ENCODE measurements around the gene FSIP1. TPM values are rescaled to one million over a fixed set of nuclear protein-coding genes. Genes with fewer than 3 reads are reported as not detected.
A peak's percentile ranks its signal among the peaks of the same experiment; 100 is the strongest.

The FSIP1 gene
- total and polyA plus RNA-seq, 12 donors: 0.15 to 4.4 (median 0.89) TPM

DNA sequence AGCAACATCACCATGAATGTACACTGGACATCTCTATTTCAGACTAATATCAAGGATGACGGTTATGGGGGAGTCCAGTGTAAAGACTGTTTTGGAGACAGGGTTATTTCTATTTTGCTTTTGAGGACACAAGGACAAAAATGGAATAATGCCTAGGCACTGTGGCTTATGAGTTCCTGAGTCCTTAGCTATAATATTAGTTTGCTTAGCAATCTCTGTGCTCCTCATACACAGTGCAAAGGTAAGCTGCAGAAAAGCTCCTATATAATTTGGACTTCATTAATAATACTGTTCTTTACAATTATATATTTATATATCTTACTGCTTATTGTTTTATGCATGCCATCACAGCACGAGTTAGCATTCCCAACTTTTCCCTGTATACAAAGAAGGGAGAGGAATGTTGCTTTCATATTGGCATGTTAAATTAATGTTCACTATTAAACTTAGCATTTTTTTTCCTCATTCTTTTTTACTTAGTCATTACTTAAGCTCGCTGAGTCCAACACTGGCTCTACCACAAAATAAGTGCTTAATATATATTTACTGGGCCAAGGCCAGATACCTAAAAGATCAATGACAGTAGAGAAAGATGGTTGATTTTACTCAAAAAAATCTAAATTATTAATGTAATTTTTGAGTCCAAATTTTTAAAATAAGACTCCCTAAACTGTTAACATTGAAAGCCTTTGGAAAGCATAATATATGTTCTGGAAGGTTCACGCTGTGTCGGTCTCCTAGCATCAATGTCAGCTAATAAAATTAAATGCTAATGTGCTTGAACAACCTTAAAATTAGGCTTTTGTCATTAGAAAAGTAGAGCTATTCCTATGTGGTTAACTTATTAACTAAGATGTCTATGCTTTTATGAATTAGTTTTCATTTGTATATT, 187.9 kb downstream of the FSIP1 start:
- intact Hi-C loops (cut with DNase I): no loop called here

DNA sequence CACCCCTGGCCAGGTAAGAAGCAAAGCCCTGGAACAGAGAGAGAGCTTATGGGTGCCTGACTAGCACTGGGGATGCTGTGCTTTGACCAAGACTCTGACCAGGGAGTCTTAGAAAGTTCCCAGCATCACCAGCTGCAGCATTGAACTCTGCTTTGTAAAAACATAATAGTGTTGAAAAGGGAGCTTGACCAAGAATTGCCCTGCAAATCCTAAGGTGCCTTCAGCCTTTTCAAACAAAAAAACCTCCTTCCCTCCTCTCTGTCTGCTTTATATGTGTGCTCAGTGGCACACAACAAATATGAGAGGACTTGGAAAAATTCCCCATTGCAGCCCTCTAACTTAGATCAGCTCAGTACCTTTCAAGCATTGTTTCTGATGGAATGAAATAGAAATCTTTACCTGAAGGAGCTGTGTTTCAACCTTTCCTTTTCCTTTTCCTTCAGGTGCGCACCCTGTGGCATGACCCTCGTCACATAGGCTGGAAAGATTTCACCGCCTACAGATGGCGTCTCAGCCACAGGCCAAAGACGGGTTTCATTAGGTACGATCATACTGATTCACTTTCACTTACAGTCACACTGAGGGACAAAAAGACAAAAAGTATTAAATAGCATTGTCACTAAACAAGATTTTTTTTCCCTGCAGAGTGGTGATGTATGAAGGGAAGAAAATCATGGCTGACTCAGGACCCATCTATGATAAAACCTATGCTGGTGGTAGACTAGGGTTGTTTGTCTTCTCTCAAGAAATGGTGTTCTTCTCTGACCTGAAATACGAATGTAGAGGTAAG, 188.8 kb downstream of the FSIP1 start:
- Histone ChIP-seq H3K4me1 (peaks cover 0 to 7% (median 0%) of the 10 kb centered on the region in 9 donors), H3K36me3 (peaks cover 0 to 85% (median 61%) of the 10 kb centered on the region in 9 donors), H3K9me3 (no peaks in the 10 kb centered on the region), H3K27ac (no peak overlapping the region), H3K4me3 (no peak overlapping the region), H3K27me3 (no peaks in the 10 kb centered on the region)
- whole genome bisulfite sequencing, 2 donors: 90 to 92% methylated on average over 7 of the region's 7 CpGs
- intact Hi-C loops (cut with DNase I): no loop called here
- no peak for ATAC-seq
- no peak for DNase-seq
- TF ChIP-seq, protein P1, sequence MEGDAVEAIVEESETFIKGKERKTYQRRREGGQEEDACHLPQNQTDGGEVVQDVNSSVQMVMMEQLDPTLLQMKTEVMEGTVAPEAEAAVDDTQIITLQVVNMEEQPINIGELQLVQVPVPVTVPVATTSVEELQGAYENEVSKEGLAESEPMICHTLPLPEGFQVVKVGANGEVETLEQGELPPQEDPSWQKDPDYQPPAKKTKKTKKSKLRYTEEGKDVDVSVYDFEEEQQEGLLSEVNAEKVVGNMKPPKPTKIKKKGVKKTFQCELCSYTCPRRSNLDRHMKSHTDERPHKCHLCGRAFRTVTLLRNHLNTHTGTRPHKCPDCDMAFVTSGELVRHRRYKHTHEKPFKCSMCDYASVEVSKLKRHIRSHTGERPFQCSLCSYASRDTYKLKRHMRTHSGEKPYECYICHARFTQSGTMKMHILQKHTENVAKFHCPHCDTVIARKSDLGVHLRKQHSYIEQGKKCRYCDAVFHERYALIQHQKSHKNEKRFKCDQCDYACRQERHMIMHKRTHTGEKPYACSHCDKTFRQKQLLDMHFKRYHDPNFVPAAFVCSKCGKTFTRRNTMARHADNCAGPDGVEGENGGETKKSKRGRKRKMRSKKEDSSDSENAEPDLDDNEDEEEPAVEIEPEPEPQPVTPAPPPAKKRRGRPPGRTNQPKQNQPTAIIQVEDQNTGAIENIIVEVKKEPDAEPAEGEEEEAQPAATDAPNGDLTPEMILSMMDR (IDR thresholded peaks at IDR 0.05): peak in 1 of 9 donors; percentile 13

More for the DNA sequence above, 187.9 kb downstream of the FSIP1 start:
- WGBS, 2 donors: 87 to 90% methylated on average over 5 of the region's 5 CpGs
- Histone ChIP-seq H3K27me3 (no peaks in the 10 kb centered on the region), H3K36me3 (peaks cover 0 to 76% (median 58%) of the 10 kb centered on the region in 9 donors), H3K4me3 (no peak overlapping the region), H3K27ac (no peak overlapping the region), H3K9me3 (no peaks in the 10 kb centered on the region), H3K4me1 (peaks cover 0 to 7% (median 0%) of the 10 kb centered on the region in 9 donors)
- ATAC-seq (no peak), DNase-seq (no peak)
- TF ChIP-seq, protein P1 (IDR thresholded peaks at IDR 0.05): no peak

DNA sequence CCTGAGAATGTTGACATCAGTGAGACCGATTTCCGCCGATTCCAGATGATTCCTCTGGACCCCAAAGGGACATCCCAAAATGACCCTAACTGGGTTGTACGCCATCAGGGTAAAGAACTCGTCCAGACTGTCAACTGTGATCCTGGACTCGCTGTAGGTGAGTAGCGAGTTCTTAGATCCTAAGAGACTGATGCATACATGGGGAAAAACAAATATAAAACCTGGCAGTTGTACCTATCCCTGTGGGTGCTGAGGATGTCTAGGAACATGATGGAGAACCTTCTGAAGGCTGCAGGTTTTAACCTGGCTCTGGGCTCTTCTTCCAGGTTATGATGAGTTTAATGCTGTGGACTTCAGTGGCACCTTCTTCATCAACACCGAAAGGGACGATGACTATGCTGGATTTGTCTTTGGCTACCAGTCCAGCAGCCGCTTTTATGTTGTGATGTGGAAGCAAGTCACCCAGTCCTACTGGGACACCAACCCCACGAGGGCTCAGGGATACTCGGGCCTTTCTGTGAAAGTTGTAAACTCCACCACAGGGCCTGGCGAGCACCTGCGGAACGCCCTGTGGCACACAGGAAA, 189.5 kb downstream of the FSIP1 start:
- no peak for DNase-seq
- TF ChIP-seq, protein P1 (IDR thresholded peaks at IDR 0.05): no peak
- WGBS, 2 donors: 94 to 96% methylated on average over 15 of the region's 15 CpGs
- peaks cover 0 to 7% (median 0%) of the 10 kb centered on the region in 9 donors for H3K4me1 ChIP-seq
- peaks cover 0 to 92% (median 66%) of the 10 kb centered on the region in 9 donors for H3K36me3 ChIP-seq
- H3K4me3 ChIP-seq: no peak overlapping the region
- no peak overlapping the region for H3K27ac ChIP-seq
- H3K9me3 ChIP-seq: no peaks in the 10 kb centered on the region
- no peaks in the 10 kb centered on the region for H3K27me3 ChIP-seq
- intact Hi-C loops (cut with DNase I): no loop called here
- no peak for ATAC-seq

DNA sequence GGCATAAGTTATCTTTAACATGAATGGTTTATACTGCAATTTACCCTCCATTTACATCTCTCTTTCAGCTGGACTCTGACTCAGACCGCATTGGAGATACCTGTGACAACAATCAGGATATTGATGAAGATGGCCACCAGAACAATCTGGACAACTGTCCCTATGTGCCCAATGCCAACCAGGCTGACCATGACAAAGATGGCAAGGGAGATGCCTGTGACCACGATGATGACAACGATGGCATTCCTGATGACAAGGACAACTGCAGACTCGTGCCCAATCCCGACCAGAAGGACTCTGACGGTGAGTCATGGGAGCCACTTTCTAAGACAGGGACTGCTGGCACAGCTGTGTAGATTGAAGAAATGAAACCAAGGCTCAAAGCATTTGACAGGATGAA, 190.1 kb downstream of the FSIP1 start:
- 76 to 80% methylated on average over 6 of the region's 6 CpGs for WGBS, 2 donors
- intact Hi-C loops (cut with DNase I): no loop called here
- Histone ChIP-seq H3K36me3 (peaks cover 0 to 96% (median 72%) of the 10 kb centered on the region in 9 donors), H3K27me3 (no peaks in the 10 kb centered on the region), H3K4me1 (peaks cover 0 to 11% (median 0%) of the 10 kb centered on the region in 9 donors), H3K4me3 (no peak overlapping the region), H3K9me3 (no peaks in the 10 kb centered on the region), H3K27ac (no peak overlapping the region)
- DNase-seq: no peak
- ATAC-seq: peak in 1 of 8 donors; percentile 6
- TF ChIP-seq, protein P1 (IDR thresholded peaks at IDR 0.05): no peak

All from heart right ventricle (tissue), 16 donors.